Upper lobe of left lung (tissue), 4 donors: ENCODE data around the gene HPSE2.

Experiments
- CTCF ChIP-seq, 6 experiments: fragments of 450-650 bp in 4 of 6; fragments of 200-600 bp in 2 of 6; sonication (generic) in 2 of 6; IDR thresholded peaks; one replicate each; pipeline ENCODE4 v1.5.1; 2016 to 2019; ENCODE audit warnings: antibody characterized with exemption in 6 of 6
- POLR2AphosphoS5 ChIP-seq, 2 donors: sonication (generic); formaldehyde crosslinking; IDR thresholded peaks; one replicate each; pipeline ENCODE4 v1.5.1; 2017; ENCODE audit warnings: antibody characterized with exemption in 2 of 2

- TF ChIP-seq CTCF (IDR thresholded peaks at IDR 0.05), result no peak
- no peak for TF ChIP-seq POLR2AphosphoS5 (IDR thresholded peaks at IDR 0.05)
Measured at GRCh38 chr10:98745645-98746044, 490.0 kb downstream of the HPSE2 start.
